GM19372 (cell line): ENCODE results near the gene ROBO1.
"Not testable (repeated sequence)": the region's sequence is repeated elsewhere in the genome, so short reads cannot be mapped to it uniquely, and the experiment has no call there.

Experiments used
- ATAC-seq: cut with Tn5 transposase; IDR thresholded peaks from one replicate; pipeline ENCODE4 v1.9.1; 2021; ENCODE audit warnings: mild to moderate bottlenecking, low read depth, moderate library complexity; ENCODE audit not compliant: unreplicated experiment

Gene ROBO1

DNA sequence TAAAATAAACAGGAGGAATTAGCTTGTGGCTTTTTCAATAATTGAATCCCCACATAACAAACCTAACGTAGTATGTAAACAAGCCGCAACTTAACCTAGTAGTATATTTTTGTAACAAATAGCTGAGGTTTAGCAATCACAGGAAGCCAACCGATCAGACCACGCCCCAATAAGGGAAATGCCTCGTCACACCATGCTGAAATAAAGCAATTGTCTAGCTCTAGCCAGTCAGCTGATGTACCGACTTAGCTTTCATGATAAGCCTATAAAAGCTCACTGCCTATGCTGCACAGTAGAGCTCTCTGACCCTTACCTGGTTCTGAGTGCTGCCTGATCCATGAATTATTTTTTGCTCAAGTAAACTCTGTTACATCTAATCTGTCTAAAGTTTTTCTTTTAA is 208.9 kb downstream of the ROBO1 start:
- ATAC-seq, result no peak

DNA sequence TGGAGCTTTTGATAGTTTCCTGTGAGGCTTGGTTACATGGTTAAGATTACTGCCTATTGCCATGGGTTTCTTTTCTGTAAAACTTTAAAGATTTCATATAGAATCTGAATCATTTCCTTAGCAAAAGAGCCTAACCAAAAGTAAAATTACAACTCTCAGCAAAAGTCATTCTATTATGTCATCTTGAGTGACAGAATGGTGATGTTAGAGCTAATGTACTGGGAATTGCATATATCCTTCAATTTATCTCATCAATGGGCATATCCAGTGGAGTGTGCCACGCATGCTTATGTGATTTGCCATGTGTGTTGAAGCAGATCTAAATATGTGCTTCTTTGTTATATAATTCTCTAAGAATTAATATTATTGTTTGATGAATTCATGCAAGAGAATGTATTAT is 212.1 kb downstream of the ROBO1 start:
- ATAC-seq, result no peak

DNA sequence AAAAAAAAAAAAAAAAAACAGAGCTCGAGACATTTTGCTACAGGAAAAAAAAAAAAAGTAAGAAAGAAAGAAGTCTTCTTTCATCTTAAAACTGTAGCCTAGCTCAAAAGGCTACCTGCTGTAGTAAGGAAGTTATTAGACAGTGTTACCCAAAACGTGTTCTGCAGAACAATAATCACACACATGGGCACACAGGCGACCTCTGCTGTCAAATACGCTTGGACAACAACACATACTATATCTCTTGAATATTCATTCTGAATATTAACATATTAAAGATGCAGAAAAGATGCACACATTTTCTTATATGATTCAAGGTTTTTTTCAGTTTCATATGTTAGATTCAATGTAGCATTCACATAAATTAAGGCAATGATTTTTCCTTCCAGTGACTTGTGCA is 215.8 kb downstream of the ROBO1 start:
- no peak for ATAC-seq

DNA sequence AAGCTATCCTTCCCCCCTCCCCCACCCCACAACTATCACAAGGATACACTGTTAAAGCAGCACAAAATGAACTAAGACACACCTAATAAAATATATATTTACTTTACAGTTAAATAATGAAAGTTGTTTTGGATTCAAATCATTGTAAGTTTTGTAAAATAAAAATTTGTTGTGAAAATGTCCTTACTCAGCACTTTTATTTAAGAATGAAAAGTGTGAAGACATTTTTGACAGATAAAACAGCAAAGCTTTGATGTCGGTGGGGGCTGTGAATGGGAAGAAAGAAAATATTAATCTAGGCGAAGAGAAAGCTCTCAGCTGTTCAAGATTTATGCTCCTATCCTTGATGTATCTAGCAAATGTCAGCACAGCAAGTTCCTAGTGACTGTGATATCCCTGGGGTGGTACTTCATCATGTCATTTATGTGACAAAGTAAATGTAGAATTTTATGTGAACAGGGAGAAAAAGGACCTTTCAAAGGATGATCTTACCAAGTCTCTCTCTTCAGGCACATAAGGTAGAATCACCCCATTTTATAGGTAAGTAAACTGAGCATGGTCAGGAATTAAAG is 216.4 kb downstream of the ROBO1 start:
- ATAC-seq, result no peak

DNA sequence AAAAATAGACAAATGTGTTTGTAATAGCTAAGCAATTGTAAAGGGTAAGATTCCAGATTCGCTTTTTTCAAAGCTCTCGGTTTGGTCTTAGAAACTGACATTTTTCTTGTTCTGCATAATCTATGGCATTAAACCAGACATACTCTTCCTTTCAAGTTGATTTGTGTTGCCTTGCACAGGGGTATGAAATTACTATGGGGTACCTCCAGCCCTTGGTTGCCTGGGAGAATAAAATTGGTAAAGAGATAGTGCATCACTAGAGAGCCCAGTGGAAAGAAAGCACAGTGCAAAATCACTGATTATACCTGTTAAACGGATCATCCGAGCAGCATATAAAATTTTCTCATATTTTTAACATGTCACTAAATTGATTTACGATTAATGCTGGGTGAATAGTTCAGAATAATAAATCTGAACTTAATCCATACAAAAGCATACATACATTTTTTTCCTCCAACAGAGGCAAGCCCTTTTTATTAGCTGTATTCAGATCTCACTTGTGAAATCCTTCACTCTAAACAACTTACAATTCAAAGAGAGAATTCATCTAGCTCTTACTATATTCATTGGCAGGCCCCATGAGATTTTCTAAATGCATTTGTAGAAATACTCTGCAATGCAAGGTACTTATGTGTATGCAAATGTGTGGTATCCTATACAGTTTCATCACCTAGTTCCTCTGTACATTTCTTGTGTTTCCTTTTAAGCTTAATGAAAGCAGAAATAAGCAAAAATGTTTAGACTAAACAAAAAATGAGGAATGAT is 224.4 kb downstream of the ROBO1 start:
- ATAC-seq, result no peak

DNA sequence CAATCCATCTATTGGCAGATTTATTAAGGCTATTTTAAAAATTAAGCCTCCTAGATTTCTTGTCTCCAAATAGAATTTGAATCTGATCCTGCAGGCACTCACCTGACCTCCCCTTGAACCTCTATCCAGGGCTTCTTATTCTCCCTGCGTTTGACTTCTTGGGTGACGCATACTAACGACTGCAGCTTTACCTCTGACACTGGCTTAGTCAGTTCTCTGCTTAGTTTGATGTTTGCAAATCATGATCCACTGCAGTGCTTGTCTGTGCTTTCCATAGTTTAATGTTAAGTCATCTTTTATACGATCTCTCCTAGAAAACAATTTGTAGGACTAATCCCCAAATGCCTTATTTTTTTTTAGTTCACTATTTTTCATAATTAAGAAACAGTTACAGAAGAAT is 233.1 kb downstream of the ROBO1 start:
- ATAC-seq, result no peak

DNA sequence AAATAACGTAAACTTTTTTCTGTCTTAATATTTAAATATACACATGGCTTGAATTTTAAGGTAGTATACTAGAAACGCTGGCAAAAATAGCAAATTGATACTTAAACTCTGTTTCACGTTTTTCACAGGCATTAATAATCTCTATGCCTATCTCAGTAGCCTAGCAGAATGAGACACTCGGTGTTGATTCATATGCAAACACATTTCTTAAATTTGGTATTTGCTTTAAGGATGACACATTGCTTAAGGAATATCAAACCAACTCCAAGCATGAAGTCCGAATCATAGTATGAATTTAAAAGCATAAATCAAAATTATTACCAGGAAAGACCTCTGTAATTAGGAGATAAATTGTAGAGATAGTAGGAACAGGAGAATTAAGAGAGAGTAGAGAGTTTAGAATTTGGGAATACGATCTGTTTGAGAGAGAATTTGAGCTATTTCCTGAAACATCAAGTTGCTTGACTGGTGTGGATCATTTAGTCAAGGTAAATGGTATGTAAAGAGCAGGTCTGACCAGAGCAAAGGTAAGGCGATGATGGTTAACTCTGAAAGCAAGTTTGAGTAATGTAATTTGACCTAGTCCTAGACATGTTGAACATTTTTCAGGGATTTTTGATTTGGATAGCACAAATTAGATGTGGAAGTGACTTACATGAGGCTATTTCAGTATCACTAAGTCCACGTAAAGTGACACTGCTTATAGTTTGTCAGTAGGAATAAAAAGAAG is 236.1 kb downstream of the ROBO1 start:
- no peak for ATAC-seq

DNA sequence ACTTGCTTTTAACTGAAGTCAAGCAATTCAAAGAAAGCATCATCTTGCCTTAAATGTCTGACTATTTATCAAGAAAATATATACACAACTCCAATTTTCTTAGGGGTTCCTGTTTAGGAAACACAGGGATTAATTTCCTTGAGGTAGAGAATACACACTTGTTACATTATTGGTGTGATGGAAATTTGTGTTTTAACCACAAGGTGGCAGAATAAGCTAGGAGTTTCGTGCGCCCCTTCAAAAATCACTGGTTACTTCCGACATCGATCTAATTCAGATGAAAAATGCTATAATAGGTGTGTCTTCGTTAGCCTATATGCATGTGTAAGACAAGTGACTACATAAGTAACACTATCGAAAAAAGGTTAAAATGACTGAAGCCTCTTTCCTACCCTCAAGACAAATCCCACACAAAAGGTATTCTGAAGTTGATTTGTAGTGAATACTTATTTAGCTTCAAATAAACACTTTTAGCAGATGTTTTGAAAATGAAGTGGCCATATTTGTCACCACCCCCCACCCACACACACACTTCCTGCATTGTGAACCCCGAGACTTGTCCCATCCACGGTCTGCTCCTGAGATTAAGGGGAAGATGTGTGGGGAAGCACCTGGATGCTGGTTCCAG is 246.5 kb downstream of the ROBO1 start:
- no peak for ATAC-seq

DNA sequence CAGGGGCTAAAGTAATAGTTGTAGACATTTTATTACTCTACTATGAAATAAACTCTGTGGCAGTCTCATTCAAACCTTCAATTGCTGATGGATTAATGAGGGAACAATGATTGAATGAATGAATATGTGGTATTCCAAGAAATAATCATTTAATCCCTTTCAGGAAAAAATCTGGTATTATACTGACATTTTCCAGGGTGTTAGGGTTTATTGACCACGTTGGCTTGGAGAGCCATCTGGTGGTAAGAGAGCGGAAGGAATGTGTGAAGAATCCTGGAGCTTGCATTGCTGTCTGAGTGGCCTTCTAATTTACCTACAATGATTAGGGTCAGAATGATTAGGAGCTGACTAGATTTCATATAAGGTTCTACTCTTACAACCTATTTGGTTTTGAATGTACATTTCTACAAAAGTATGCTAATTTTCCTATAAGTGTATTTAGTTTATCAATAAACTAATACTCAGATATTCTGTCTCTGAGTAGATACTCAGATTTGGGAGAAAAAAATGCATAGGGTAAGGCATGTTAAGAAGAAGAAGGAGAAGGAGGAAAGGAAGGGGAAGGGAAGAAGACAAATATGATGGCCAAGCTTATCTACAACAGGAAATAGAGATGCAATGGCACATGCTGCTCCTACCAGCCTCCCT is 249.9 kb downstream of the ROBO1 start:
- ATAC-seq, result no peak

DNA sequence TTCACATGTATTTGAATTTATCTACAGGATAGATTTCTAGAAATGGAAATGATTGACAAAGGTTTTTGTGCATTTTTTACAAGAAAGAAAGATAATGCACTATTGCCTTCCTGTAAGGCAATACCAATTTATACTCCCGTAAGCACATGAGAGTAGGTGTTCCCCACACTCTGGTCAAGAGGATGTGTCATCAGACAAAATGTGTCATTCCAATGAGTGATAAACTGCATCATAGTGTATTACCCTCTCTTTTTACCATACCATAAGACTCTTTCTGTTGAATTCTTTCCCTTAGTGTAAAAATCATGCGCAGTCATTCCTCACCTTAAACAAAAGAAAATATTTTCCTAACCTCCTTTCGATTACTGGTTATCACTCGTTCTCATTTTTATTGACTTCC is 251.0 kb downstream of the ROBO1 start:
- no peak for ATAC-seq

DNA sequence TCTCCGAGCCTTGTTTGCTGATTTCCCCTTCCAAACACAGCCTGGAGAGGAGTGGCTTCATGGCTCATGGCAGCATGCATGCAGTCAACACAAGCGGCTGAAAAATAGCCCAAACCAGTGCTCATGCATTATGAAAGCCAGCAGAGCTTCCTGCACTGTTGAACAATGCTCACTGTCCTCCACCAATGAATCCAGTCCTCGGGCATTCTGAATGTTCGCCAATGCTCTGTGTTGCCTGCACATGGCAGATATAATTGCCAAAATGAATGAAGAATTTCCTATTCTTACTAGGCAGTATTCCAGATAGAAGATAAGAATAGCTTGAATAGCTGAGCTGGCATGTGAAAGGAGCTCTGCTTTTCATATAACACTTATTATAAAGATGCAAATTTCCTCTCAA is 252.7 kb downstream of the ROBO1 start:
- ATAC-seq, result no peak

DNA sequence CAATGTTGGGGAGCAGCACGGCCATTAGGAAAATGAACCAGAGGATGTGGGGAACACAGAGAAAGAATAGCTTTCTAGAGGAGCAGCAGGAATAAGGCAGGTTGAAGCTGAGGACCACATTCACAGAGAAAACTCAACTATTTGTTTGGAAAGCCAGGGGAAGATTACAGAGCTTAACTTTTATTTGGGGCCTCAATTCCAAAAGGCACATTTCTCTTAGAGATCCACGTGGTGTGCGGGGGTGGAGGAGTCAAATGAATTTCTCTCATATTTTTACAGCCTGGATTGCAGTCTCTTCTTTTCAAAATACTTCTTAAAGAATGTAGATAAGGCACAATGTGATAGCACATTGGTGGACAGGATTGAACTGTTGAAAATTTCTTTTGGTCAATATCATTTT is 253.7 kb downstream of the ROBO1 start:
- no peak for ATAC-seq

DNA sequence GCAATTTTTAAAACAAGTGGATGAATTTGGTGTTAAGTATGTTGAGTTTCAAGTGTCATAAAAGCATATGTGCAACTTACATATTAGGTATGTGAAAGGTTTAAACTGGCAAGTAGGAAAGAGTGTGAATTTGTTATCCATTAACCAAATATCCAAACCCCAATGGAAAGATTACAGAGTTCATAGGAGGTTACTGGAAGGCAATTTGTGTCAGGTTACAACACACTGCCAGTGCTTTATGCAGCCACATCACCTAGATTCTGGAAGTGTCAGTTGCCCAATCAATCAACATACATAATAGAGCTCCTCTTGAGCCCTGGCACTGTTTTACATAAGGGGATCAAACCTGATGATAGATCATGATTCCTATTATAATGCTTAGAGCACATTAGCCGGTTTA is 261.0 kb downstream of the ROBO1 start:
- no peak for ATAC-seq

DNA sequence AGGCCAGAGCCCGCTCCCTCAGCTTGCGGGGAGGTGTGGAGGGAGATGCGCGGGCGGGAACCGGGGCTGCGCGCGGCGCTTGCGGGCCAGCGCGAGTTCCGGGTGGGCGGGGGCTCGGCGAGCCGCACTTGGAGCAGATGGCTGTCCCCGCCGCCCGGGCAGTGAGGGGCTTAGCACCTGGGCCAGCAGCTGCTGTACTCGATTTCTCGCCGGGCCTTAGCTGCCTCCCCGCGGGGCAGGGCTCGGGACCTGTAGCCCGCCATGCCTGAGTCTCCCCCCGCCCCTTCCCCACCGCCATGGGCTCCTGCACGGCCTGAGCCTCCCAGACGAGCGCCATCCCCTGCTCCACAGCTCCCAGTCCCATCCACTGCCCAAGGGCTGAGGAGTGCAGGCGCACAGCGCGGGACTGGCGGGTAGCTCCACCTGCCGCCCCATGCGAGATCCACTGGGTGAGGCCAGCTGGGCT is 265.5 kb downstream of the ROBO1 start:
- not testable (repeated sequence) for ATAC-seq

DNA sequence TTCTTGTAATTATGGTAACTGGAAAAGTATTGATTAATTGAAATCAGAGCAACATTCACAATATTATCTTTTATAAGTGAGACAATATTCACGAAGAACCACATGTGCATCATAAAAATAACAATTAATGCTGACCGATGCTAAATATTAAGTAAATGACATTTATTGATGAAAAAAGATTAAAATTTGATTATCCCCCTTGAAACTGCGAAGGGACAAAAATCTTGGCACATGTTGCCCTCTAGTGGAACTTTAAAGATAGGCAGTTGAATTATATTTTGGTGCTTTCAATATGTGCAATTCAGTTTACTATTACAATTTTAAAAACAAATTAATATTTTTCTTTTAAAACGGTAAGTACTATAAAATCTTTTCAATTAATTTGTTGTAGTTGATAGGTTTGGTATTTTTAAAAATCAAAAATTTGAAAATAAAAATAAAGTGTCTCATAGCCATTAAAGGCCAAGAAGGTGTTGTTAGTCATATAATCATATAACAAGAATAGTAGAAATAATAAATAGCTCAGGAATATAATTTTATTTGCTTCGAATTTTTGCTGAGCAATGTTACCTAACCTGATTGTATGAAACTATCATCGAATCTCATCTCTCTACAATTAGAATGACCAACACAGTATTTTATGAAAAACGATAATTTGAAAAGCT is 270.2 kb downstream of the ROBO1 start:
- no peak for ATAC-seq

DNA sequence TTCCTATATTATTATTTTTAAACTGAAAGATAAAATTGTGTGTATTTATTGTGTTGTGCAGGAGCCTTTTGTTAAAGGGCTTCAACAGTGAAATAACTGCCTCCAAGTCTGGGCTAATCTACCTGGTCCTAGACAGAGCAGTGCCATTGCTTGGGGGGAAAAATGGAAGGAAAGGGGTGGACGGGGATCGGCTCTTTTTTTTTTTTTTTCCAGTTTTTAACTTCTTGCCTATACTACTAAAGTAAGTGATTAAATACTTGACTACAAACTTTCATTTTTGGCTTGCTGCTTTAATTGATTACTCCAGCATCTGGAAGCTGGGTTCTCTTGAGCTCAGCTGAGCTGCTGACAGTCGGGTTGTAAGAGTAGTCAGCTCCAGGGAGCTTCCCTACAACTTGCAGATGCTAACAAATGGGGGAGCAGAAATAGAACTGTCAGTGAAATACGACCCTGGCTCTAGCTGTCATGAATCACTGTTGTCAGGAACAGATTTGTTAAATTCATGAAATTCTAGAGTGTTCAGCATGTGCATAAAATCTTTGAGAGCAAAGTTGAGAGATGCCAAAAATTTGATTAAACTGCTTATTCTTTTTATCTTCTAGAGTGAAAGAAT is 276.7 kb downstream of the ROBO1 start:
- ATAC-seq, result no peak

DNA sequence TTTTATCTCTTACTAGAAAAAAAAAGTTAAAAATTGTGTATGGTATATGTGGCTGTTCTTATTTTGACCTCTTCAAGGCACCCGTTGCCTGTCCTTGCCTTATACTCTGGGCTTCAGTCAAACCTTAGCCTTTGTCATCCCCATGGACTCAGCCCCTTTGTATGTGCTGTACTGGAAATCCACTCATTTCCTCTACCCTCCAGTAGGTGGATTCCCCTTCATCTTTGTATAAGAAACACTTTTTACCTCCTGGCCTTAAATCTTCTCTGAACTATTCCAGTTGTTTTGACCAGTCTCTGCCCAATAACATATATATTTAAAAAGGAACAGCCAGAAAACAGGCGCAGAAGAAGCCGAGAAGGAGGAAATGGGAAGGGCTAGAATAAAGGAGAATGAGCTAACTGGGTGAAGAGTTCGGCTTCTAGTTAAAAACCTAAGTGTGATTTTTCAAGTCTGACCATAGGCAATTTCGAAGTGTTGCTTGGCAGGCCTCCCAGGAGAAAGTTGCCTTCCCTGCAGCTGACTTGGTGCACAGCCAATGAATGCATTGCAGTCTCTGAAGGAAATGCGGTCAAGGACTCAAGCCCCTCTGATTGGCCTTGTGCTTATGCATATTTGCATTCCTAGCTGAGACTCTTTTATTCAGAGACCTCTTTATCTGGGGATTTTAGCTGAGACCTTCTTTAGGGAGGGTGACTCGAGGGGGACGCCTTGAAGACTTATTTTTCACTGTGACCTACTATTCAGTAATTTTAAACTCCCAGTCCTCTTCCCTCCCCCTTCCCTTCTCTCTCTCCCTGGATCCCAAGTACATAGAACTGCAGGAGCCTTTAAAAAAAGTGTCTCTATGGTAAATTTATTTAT is 277.4 kb downstream of the ROBO1 start:
- no peak for ATAC-seq

DNA sequence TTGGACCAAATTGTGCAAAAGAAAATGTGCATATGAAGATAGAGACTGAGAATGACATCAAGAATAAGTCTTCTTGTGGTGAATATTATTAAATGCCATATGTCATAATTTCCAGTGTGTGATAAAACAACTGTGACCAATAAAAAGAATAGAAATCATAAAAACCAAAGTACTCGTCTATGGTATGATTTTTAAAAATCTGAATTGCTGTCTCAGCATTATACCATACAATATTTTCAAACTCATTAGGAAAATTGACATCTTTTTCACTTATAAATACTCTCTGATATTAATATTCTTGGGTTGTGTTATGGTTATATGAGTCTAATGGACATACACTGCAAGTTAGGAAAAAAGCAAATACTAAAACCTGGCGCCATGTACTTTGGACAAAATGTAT is 279.4 kb downstream of the ROBO1 start:
- ATAC-seq, result no peak

DNA sequence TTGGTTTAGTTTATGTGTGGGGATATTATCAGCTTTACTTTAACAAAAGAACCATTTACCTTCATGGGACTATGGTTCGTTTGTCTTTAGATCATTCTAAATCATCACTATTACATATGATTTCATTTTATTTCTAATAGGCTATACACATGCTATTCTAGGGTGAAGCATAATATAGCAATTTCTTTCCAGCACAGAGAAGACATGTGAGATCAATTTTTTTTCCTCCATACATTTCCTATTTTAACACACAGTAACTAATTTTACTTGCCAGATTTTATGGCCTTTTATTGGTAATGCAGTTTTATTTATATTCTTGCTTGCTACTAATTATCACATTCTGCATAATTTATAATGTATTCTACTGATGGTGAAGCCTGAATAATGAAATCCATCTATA is 287.1 kb downstream of the ROBO1 start:
- no peak for ATAC-seq
